GM18861 (cell line): ENCODE data around the gene FKBP2.
A peak's percentile ranks its signal among the peaks of the same experiment; 100 is the strongest.

Source experiments
- ATAC-seq: cut with Tn5 transposase; IDR thresholded peaks from one replicate; pipeline ENCODE4 v1.9.1; 2021; ENCODE audit not compliant: unreplicated experiment

FKBP2 gene

DNA sequence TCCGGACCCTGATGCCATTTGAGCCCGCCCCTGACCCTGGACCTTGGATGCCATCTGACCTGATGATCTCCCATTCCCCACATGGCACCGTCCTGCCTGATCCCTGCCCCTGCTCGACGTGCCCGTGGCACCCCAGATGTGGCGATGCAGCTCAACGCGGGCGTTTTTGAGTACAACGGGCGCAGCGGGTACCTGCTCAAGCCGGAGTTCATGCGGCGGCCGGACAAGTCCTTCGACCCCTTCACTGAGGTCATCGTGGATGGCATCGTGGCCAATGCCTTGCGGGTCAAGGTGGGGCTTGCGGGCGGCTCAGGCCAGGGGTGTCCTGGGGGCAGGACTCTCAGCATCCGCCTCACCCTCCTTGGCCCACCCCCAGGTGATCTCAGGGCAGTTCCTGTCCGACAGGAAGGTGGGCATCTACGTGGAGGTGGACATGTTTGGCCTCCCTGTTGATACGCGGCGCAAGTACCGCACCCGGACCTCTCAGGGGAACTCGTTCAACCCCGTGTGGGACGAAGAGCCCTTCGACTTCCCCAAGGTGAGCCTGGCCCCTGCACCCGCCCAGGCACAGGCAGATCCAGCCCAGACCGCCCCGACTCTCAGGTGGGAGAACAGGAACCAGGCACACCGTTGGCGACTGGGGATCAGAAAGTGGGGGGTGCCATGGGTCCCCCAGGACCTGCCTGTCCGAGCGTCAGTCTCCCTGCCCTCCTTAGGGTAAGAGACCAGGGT, 21.5 kb downstream of the FKBP2 start:
- no peak for ATAC-seq

DNA sequence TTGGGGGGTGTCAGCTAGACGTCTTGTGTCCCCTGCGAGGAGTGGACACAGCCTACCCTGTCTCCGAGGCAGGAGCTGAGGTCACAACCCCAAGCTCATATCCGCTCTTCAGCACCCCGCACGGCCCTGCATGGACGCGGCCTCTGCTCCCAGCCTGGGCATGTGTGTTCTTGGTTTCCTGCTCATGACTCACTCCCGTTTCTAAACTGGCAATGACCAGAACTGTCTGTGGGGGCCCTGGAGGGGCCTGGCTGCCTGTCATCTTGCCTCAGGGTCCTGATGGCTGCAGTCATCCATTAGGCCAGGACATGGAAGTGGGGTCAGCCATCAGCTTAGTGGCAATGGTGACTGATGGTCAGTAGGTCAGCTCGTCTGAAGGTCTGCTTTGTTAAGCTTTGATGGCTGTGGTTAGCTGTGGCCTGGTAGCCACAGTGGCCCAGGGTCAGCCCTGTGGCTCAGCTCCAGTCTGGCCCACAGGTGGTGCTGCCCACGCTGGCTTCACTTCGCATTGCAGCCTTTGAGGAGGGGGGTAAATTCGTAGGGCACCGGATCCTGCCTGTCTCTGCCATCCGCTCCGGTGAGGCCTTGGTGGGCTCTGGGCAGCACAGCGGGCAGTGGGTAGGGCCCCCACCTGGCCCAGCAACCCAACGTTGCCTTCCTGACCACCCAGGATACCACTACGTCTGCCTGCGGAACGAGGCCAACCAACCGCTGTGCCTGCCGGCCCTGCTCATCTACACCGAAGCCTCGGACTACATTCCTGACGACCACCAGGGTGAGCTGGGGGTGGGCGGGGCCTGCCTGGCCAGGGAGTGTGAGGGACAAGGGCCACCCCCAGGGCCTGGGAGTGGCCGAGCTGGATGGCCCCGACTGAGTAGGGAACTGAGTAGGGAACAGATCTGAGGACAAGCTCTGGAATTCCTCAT, 22.4 kb downstream of the FKBP2 start:
- no peak for ATAC-seq

DNA sequence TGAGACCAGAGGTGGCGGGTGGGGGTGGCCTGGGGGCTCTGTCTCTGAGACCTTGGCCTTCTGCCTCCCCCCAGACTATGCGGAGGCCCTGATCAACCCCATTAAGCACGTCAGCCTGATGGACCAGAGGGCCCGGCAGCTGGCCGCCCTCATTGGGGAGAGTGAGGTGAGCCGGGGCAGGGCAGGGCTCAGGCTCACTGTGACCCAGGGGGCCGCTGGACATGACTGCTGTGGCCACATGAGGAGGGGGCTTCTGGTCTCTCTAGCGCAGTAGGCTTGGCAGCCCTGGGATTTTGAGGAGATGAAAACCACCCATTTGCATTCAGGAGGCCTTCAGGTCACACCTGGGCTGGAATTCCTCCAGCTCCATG, 23.0 kb downstream of the FKBP2 start:
- ATAC-seq = no peak

DNA sequence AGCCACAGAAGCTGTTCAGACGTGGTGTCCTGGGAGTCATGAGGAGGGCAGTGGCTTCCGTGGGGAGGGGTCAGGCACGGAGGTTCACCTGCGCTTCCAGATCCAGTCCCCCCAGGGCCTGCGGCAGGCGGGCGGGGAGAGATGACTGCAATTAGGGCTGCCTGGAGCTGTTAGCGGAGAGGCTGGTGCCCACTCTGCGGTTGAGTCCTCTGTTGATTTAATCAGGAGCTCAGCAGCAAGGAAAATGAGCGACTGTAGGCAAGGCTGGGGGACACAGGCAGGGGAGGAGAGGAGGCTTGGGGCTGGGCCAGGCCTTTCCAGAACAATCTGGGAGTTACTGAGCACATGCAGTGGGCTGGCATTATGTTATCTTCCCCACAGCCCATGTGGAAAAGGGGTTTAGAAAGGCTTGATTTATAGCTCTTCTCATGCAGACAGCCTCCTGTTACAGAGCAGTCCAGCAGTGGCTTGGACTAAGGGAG, 23.5 kb downstream of the FKBP2 start:
- ATAC-seq = no peak

DNA sequence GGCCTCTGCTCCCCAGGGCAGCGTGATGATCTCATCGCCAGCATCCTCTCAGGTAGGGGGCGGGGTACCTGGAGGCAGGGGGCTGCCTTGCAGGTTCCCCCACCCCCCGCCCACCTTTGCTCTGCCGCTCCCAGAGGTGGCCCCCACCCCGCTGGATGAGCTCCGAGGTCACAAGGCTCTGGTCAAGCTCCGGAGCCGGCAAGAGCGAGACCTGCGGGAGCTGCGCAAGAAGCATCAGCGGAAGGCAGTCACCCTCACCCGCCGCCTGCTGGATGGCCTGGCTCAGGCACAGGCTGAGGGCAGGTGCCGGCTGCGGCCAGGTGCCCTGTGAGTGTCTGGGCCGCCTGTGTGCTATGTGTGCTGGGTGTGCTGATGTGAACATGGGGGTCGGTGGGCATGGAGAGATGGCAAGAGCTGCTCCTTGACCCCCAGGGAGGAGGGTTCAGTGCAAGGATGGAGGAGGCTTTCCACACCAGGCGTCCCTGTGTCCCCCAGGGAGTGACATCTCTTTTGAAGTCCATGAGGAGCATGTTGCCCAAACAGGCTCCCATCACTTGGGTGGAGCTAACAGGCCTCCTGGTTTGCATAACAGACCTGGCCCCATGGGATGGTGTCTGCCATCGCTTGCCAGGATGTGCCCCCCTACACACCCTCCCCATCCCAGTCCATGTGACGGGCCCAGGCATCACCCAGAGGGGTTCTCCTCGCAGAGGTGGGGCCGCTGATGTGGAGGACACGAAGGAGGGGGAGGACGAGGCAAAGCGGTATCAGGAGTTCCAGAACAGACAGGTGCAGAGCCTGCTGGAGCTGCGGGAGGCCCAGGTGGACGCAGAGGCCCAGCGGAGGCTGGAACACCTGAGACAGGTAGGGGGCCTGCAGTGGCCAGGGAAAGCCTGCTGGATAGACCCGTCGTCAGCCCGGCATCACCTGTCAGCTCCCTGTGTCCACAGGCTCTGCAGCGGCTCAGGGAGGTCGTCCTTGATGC, 24.6 kb downstream of the FKBP2 start:
- no peak for ATAC-seq

DNA sequence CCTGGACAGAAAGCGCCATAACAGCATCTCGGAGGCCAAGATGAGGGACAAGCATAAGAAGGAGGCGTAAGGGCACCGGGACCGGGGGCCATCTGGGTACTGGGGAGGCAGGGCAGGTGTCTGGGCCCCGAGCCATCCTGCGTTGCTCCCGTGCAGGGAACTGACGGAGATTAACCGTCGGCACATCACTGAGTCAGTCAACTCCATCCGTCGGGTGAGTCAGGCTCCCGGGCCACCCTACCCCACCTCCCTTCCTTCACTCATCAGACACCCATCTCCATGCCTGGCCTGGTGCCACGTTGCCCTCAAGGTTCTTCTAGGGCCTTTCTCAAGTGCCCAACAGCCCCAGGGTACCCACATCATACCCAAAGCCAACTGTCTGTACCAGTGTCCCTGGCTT, 25.4 kb downstream of the FKBP2 start:
- ATAC-seq = no peak

DNA sequence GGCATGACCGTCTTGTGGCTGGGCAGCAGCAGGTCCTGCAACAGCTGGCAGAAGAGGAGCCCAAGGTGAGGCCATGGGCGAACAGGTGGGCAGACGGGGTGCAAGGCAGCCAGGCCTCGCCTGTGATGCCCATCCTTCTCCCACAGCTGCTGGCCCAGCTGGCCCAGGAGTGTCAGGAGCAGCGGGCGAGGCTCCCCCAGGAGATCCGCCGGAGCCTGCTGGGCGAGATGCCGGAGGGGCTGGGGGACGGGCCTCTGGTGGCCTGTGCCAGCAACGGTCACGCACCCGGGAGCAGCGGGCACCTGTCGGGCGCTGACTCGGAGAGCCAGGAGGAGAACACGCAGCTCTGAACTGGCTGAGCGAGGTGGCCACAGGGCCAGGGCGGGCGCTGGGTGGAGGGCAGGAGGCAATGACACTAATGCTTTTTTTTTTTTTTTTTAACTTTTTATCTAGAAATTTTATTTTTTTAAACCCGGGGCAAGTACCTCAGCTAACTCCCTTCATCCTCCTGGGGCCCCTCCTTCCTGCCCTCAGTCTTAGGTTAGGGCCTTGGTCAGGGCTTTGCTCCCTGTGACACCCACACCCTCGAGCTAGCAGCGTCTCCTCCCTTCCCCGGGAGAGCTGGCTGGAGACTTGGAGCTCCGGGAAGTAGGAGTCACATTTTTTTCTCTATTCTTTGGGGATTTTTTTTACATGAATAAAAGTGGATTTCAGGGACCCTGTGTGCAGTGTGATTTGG, 26.5 kb downstream of the FKBP2 start:
- no peak for ATAC-seq

DNA sequence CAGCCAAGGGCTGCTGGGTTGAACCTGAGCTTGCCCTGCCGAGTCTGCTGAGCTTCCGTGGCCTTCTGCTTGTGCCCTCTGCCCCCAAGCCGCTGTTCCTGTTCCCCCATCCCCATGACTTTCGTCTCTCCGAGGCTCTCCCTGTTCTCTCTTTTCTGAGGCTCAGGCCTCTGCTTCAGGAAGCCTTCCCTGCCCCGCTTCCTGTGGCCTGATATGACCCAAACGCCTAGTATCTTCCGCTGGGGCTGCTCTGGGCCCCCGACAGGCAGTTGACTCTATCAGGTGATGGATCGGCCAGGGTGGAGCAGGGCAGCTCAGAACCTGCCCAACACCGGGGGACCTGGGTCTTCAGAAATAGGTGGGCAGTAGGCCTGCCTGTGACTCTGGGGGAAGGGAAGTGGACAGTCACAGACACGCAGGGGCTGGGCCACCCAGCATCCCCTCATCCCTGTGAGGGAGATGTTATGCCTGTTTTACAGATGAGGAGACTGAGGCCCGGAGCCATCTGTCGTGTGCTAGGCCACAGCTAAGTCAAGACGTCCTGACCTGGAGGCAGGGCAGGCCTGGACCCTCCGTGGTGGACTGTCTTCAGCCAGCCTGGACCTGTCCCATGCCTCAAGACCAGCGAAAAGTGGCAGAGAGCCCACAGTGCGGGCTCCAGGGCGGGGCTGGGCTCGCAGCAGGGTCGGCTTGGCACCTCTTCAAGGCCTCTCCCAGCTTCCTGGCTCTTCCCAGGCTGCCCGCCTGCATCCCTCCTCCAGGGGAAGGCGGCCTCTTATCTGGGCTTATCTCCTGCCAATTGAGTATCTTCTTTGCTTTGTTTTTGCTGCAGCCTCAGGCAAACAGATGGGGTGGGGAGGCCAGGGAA, 27.4 kb downstream of the FKBP2 start:
- no peak for ATAC-seq

DNA sequence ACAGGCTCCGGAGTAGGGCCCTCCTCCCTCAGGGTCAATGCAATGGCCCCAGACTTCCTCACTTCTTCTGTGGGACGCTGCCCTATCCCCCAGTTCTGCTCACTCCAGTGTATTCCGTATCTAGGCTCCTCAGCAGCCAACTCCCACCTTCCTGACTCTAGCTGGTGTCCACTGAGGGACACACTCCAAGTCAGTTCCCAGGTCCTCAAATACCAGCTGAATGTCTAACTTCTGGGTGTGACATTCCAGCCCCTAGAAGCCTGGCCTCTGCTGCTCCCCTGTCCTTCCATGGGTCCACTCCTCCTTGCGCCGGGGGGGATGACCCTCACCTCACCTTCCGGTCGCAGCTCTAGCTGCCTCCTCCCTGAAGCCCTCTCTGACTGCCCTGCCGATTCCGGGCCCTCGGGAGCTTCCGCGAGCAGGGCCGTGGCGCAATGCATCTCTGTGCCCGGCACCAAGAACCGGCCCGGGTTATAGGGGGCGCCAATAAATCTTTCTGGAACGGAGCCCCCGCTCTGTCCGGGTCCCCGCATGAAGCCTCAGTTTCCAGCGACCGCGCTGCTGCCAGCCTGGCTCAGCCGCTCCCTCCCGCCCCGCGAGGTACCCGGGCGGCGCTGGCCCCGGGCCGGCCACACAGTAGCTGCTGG, 28.1 kb downstream of the FKBP2 start:
- ATAC-seq = peak; percentile 17

DNA sequence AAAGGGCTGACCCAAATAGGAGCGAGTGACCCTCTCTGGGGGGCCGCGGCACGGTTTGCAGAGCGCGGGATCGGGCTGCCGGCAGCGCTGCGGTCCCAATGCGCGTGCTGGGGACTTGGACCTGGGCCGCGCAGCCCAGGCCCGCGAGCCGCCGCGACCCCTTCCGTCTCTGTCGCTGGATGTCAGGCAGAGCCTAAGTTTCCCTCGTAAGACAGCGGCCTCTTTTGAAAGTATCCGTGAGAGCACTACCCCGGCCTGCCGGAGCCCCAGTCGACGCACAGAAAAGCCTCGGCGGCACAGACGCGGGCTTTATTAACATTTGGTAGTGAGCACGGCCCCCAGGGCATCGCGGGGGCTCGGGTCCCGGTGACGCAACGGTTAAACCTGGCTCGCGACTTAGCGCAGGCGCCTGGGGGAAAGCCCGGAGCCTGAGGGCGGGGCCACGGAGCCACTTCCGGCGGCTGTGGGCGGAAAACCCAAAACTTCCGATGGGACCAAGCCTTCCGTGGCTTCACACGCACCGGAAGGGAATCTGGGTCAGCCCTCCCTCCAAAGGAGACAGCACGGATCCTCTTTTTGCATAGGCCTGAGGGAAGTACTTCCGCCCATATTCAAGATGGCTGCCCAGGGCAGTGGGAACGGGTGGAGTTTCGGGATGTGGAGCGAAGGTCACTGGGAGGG, 28.8 kb downstream of the FKBP2 start:
- ATAC-seq = peak; percentile 50

DNA sequence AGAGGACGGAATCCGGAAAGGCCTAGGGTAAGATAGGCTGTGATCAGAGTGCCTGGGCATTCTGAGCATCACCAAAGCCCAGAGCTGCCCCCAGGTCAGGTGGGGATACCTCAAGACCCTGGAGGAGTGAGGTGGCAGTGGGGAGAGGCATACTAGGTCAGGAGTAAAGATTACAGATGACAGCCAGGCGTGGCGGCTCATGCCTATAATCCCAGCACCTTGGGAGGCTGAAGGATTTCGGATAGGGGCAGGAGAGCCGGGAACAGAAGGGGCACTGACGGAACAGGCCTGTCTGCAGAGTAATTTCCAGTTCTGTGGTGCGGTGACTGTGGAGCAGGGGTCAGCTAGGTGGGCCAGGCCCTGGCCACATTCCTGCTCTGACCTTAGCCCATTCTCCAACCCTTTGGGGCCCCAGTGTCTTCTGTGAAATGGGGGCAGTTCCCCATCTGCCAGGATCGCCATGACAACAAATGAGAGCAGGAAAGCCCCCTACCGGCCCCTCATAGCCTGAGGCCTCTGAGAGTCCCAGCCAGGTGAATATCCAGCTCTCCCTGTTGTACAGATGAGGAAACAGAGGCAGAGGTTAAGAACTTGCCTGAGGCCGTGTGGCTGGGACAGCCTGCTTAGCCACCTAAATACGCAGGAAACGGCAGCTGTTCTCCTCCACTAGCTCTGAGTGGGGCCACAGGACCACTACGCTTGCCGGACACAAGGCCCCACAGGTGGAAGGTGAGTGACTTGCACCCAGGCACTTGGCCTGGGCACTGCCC, 34.3 kb downstream of the FKBP2 start:
- ATAC-seq = no peak

DNA sequence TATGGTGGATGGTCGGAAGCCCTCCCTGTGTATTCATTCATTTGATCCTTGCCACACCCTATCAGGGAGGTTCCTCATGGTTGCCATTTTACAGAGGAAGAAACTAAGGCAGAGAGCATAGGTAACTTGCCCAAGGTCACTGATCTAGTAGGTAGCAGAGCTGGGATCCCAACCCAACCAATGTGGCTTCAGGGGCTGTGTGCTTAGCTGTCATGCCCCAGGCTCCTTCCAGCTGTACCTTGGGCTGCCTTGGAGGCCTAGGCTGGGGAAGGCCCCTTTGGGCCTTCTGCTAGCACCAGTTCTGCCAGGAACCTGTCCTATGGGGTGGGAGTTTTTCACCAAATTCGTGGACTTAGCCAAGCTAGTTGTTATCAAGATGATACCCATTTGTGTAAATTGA, 34.9 kb downstream of the FKBP2 start:
- no peak for ATAC-seq

DNA sequence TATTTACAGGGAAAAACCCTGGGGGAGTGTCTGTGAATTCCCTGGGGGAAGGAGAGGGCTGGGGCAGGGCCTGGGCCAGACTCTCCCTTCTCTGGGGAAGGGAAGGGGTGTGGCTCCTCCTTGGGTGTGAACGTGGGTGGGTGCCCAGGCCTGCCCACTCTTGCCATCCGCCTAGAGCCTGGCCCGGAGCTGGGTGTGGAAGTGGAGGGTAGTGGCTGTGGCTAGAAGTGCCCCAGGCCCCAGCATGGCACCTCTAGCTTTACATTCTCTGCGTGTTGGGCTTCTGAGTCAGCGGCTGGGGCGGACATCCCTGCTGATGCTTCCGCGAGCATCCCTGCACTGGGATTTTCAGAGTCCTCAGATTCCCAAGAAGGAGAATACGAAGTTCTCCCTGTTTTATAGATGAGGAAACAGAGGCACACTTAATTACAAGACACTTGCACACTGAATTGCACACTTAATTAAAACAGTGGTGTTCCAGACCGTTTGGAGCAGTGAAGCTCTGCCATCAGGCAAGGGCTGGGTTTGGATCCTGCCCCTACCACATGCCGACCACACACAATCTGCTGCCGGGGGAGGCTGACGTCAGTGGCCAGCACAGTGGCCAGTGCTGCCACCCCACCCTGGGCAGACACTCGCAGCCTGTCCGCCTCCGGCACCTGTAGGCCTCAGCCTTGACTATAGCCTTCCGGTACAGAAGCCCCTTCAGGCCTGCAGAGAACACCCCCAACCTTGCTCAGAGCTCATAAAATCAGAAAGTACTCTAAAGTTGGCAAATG, 35.9 kb downstream of the FKBP2 start:
- ATAC-seq = no peak

DNA sequence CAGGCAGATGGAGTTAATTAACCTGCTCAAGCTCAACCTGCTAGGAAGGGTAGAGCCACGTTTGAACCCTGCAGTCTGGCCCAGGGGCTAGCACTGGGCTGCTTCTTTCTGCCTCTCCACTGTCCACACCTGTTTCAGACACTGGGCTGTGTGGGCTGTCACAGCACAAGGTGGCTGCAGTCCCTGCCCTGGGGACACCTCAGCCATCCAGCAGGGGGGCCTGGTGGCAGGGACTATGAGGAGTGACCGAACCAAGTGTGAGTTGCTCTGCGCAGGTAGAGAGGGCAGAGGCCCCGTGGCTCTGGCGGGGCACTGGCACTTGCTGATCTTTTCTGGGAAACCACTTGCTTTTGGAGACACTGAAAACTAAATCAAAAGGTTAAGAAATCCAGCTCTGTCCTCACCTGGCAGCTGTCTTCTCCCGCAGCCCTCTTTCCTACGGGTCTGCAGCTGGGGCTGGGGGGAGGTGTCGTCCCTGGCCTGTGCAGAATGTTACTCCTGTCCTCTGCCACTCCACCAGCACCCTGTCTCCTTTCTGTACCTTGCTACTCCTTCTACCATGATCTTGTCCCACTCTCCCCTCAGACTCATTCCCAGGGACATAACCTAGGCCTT, 37.8 kb downstream of the FKBP2 start:
- no peak for ATAC-seq

DNA sequence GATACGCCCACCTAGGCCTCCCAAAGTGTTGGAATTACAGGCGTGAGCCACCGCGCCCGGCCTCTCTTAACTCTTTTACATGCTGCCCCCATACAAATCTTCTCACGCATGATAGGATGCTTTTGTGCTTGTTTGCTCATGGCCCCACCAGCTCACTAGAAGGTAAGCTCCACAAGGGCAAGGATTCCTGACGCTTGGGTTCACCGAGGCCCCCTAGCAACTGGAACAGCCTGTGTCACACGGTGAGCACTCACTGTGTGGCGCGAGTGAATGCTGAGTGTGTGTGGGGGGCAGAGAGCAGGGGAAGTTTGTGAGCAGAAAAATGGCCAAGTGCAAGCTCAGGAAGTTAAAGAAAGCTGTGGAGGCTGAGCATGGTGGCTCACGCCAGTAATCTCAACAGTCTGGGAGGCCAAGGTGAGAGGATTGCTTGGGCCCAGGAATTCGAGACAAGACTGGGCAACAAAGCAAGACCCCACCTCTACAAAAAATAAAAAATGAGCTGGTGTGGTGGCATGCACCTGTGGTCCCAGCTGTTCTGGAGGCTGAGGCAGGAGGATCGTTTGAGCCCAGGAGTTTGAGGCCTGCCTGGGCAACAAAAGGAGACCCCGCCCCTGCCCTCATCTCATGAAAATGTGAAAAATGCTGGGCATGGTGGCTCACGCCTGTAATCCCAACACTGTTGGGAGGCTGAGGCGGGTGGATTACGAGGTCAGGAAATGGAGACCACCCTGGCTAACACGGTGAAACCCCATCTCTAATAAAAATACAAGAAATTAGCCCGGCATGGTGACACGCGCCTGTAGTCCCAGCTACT, 41.3 kb downstream of the FKBP2 start:
- ATAC-seq = no peak

DNA sequence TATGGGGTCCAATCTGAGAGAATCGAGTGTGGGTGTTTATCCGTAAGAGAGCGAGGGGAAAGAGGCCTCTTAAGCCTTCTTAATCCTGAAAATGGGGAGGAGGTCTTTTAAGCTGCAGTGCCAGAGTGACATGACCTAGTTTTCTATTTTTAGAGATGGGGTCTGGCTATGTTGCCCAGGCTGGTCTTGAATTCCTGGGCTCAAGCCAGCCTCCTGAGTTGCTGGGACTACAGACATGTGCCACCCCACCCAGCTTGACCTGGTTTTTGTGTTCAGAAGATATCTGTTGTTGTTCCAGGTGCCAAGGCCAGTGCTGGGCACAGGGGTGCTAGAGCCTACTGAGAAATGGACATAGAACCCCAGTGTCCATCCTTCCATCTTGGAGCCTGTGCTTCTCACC, 42.2 kb downstream of the FKBP2 start:
- ATAC-seq = no peak
